AG04449 (cell line): ENCODE data around the gene PRR20A.
"Not testable (repeated sequence)": the region's sequence is repeated elsewhere in the genome, so short reads cannot be mapped to it uniquely, and the experiment has no call there.

Source experiments
- CTCF ChIA-PET: fragments of 350-600 bp; formaldehyde crosslinking; extraction: SDS; loops from one replicate; lab custom pipeline; 2021; ENCODE audit warnings: antibody characterized with exemption; lab: Yijun Ruan, JAX
- POLR2A ChIA-PET: fragments of 400-600, 350-600 bp; formaldehyde crosslinking; extraction: SDS; loops from one replicate; lab custom pipeline; 2020; ENCODE audit warnings: antibody characterized with exemption, inconsistent platforms; lab: Yijun Ruan, JAX
- DNase-seq: peaks from one replicate; pipeline ENCODE4 v3.0.0-alpha.2; 2010; ENCODE audit warnings: low read depth, low spot score
- H3K4me3 ChIP-seq: 2 replicates; pipeline ENCODE4 v1.5.1; 2011; ENCODE audit warnings: low read depth, mild to moderate bottlenecking, control low read depth, low read length
- CTCF ChIP-seq: IDR thresholded peaks from one replicate; pipeline ENCODE4 v1.5.1; 2011; ENCODE audit warnings: mild to moderate bottlenecking, moderate library complexity, low read length, control low read depth, inconsistent platforms; ENCODE audit not compliant: insufficient read depth; ENCODE audit errors: missing control alignments

The PRR20A gene

DNA sequence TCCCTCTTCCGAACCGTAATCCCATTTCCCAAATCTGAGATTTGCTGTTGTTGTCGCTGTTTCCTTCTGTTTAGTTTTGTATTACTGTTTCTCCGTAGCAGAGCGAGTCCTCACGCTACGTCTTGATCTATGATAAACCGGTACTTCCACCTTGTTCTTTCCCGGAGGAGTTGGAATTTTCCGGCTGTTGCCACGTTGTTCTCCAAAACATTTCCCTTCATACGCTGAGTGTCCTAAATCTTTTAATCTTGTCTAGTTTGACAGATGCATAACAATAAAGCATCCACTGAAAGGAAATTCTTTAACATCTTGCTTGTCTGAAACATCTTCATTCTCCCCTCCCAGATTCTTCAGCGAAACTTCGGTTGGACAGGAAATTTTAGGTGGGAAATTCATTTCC lies 7.4 kb downstream of the PRR20A start:
- POLR2A ChIA-PET, CTCF ChIA-PET, DNase-seq, H3K4me3 ChIP-seq: not testable (repeated sequence)

DNA sequence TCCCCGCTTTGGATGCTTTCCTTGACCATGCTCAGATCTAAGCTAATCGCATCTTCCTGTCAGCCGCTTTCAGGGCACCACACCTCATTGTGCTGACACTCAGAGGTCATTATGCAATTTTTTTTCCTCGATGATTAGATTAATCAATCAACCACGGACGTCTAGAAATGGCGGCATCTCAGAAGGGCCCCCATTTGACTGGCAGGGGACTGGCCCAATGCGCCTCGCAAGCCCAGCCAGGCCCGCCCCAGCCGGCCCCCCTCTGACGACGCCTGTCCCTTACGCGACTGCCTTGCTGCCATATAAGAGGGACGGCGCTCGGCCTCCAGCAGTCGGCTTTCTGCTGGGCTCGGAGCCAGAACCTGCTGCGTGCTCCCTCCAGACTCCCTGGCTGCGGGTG lies 13.0 kb downstream of the PRR20A start, which contains the start of gene PRR20C:
PRR20C (plus strand) TSS at position 301 of the 400 bp plus-strand sequence. CDS start 387 bp downstream, outside the sequence.
- POLR2A ChIA-PET, CTCF ChIA-PET, DNase-seq: not testable (repeated sequence)

GRCh38 chr13:57160332-57160731 lies 19.6 kb downstream of the PRR20A start, which contains the start of gene PRR20D:
Gene PRR20D, plus strand, starts transcription at chr13:57160632. Its CDS starts 387 bp downstream, at chr13:57161019.
- CTCF ChIA-PET, H3K4me3 ChIP-seq, DNase-seq, POLR2A ChIA-PET: not testable (repeated sequence)

More for the DNA sequence above, 13.0 kb downstream of the PRR20A start, which contains the start of gene PRR20C:
- H3K4me3 ChIP-seq: not testable (repeated sequence)

GRCh38 chr13:57166897-57167296 lies 26.2 kb downstream of the PRR20A start, which contains the start of gene PRR20E:
Gene PRR20E, plus strand, starts transcription at chr13:57167197. Its CDS starts 387 bp downstream, at chr13:57167584.
- POLR2A ChIA-PET, H3K4me3 ChIP-seq, DNase-seq, CTCF ChIA-PET: not testable (repeated sequence)

DNA sequence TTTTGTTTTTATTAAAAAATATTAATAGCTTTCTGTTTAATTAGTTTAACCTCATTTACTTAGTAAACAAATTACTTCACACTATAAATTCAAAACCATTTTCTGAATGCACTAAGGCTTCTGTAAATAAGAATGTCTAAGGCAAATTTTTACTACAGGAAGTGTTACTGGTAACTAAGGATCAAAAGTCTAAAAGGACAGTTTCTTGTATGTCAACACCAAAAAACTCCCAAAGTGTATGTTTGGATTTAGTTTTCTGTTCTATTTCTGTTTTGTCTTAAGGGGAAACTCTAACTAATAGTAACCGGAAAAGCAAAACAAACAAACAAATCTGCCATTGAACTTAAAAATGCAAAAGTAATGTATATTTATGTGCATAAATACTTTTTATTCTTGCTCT lies 50.9 kb downstream of the PRR20A start:
- POLR2A ChIA-PET: no interaction called here
- no peak for DNase-seq
- CTCF ChIA-PET: no interaction called here
- TF ChIP-seq CTCF: no peak
- H3K4me3 ChIP-seq: no peak overlapping the region
